Body of pancreas (tissue), 4 donors: ENCODE results near the gene CKB.

Source experiments
- POLR2A ChIP-seq, 3 donors: fragments of 450-650 bp; IDR thresholded peaks; one replicate each; pipeline ENCODE4 v1.6.1; 2016; ENCODE audit warnings: antibody characterized with exemption in 3 of 3, mild to moderate bottlenecking in 2 of 3
- TF ChIP-seq, protein P1 (sequence below), 7 experiments: fragments of 450-650 bp in 4 of 7; fragments of 200-600 bp in 3 of 7; sonication (generic) in 3 of 7; IDR thresholded peaks; one replicate each; pipeline ENCODE4 v1.5.1; 2016 to 2019; ENCODE audit warnings: antibody characterized with exemption in 7 of 7

GRCh38 chr14:103507751-103508150, 14.9 kb downstream of the CKB start:
- no peak for TF ChIP-seq POLR2A (IDR thresholded peaks at IDR 0.05)
- TF ChIP-seq, protein P1, sequence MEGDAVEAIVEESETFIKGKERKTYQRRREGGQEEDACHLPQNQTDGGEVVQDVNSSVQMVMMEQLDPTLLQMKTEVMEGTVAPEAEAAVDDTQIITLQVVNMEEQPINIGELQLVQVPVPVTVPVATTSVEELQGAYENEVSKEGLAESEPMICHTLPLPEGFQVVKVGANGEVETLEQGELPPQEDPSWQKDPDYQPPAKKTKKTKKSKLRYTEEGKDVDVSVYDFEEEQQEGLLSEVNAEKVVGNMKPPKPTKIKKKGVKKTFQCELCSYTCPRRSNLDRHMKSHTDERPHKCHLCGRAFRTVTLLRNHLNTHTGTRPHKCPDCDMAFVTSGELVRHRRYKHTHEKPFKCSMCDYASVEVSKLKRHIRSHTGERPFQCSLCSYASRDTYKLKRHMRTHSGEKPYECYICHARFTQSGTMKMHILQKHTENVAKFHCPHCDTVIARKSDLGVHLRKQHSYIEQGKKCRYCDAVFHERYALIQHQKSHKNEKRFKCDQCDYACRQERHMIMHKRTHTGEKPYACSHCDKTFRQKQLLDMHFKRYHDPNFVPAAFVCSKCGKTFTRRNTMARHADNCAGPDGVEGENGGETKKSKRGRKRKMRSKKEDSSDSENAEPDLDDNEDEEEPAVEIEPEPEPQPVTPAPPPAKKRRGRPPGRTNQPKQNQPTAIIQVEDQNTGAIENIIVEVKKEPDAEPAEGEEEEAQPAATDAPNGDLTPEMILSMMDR (IDR thresholded peaks at IDR 0.05): no peak
